GM19397 (cell line): ENCODE measurements around the gene DPYD.
"Not testable (repeated sequence)": the region's sequence is repeated elsewhere in the genome, so short reads cannot be mapped to it uniquely, and the experiment has no call there.

Source experiments
- ATAC-seq: cut with Tn5 transposase; IDR thresholded peaks from one replicate; pipeline ENCODE4 v1.9.1; 2021; ENCODE audit warnings: mild to moderate bottlenecking, moderate library complexity; ENCODE audit not compliant: unreplicated experiment

The DPYD gene

DNA sequence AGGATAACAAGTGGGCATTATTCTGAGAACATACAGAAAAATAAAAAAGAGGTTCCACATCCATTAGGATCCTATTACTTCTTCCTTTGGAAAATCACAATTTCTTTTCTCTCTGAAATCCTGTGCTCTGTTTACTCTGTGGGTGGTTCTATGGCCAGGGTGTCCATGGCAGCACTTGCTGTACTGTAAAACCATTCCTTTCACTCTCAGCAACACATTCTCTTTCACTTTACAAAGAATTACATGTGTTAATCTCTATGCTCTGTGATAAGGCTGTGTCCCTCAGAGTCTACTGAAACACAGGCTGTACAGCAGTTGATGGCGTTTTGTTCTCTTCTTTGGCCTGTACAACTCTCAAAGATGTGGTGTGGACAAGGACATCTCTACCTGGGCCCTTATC, 675.2 kb downstream of the DPYD start:
- ATAC-seq, result no peak

- ATAC-seq, result no peak
Observed at GRCh38 chr1:97245026-97245425, 675.8 kb downstream of the DPYD start.

DNA sequence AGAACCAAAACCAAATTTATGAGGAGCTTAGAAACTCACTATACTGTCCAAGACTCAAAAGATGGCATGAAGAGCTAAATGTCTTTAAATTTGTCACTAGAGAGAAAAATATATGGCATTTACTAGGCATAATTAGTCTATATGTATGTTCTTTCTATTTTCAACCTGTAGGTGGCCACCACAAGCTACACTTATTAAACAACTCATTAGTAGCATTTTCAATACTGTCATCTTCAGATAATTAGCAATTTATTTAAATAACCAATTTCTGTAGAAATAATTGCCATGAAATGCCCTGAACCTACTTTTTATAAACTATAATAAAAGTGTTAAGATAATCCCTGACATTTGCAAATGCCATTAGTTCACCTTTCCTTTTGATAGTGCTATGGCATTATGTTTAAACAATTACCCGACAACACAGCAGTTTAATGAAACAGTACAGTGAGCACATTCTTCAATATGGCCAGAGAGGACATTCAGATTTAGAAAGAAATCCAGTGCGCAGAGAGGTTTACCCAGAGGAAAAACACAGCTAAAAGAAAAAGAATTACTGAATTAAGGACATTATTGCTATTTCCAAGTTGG, 676.8 kb downstream of the DPYD start:
- ATAC-seq, result no peak

GRCh38 chr1:97238816-97239215, 682.0 kb downstream of the DPYD start:
- no peak for ATAC-seq

GRCh38 chr1:97231354-97231753, 689.5 kb downstream of the DPYD start:
- ATAC-seq, result not testable (repeated sequence)

GRCh38 chr1:97212671-97213070, 708.2 kb downstream of the DPYD start:
- no peak for ATAC-seq

DNA sequence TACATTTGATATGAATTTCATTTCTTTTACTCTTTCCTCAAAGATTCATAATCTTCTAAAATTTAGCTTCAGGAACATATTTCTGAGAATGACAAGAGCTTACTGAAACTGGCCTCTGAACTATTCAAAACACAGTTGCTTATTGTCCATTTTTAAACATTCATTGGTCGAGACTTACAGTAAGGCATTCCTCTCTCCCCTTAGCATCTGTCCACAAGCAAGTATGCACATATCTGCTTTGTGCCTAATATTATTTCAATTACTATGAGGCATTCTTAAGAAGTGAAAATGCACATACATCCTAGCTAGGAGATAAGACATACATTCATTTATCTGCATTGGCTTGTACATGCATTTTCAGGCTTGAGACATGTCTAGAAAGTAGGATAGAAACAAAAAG, 710.5 kb downstream of the DPYD start:
- no peak for ATAC-seq

- no peak for ATAC-seq
Observed at GRCh38 chr1:97209381-97209957, 711.4 kb downstream of the DPYD start.

GRCh38 chr1:97207868-97208267, 713.0 kb downstream of the DPYD start:
- ATAC-seq, result no peak

DNA sequence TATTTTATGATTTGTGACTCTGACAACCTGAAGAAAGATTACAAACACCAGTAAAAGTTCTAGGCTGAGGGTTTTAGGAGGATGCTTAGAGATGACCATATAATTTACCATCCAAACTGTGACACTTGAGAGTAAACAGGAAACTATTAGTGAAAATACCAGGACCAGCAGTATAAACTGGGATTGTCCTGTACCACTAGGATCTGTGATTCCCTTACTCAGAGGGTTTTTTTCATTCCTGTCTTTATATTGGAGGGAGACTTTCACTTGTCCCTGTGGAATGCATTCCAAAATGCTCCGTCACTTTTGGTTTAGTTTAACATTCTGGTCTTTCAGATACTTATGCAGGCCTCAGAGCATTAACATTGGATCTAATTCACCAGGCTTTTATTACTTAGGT, 716.4 kb downstream of the DPYD start:
- no peak for ATAC-seq

DNA sequence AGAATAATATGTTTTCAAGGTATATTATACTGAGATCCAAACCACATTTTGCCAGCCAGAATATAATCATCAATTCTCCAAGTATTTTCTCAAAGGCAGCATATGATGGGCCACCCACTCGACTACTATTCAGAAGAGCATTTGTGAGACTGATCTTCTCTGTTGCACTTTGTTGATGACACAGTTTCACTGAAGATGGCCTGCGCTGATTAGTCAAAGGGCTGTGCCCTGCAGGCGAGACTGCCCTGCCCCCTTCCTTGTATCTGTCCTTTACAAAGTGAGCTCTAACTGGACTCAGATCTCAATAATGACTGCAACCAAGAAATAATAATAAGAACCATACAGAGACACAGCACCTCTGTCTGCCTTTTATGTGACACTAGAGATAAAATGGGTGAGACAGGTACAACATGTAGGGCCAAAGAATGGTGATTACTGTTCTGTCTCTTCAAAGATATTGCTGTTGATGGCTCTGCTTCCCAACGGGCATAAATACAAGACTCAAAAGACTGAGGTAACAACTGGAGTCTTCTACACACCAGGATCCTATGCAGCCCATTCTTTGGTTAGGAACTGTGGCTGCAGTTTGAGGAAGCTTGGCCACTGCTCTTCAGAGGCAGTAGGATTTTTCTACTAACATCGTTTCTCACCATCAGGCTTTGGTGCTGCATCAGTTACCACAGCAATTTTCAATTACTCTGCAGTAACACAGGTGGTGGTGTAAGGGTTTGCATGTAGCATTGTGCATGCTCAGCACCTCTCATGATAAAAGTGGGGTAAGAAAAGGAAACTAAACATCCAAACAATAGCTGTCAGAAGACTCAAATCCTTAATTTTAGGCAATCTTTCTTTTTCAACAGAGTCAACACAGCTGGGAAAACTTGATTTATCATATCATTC, 718.1 kb downstream of the DPYD start:
- no peak for ATAC-seq

DNA sequence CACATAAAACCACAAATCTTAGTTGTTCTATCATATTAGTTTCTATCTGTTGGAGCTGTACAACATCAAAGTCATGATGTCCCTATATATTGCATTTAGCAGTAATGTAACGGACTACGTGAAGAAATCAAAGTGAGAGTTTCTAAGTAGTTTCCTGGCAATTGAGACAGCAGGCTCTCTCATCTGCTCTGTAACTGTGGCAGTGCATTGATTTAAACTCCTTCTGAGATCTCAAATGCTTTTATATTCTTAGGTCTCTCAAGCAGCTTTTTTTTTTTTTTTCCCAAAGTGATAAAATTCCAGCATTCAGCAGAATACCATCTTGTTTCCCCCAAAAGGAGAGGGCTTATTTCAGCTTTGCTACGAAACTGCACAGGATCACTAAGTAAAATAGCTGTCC, 719.2 kb downstream of the DPYD start:
- no peak for ATAC-seq

GRCh38 chr1:97200595-97200994, 720.2 kb downstream of the DPYD start:
- no peak for ATAC-seq

DNA sequence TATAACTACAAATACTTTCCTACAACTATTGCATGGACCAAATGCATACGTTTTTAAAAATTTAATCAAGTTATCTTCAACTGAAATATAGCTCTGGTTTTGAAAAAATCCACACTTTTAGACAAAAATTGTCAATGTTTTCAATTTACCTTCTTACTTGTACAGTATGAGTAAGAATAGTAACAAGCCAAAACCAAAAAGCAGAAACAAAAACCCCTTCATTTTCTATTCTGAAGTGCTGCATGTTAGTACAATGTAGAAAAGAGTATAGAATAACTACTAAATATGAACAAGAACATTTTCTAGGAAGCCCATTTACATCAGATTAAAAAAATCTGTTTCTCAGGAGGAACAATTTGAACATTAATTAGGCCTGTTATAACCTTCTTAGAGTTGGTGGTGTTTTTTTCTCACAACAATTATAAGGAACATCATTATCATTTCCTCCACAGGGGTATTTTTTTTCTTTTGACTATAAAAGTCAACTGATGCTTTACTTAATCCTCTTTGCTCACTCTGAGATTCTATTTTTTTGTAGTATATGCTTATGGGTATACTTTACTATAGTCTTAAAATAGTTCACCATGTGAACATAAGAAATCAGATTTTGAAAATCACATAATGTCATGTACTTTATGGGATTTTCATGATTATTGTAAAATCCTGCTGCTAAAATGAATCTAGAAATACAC, 723.9 kb downstream of the DPYD start:
- ATAC-seq, result no peak

DNA sequence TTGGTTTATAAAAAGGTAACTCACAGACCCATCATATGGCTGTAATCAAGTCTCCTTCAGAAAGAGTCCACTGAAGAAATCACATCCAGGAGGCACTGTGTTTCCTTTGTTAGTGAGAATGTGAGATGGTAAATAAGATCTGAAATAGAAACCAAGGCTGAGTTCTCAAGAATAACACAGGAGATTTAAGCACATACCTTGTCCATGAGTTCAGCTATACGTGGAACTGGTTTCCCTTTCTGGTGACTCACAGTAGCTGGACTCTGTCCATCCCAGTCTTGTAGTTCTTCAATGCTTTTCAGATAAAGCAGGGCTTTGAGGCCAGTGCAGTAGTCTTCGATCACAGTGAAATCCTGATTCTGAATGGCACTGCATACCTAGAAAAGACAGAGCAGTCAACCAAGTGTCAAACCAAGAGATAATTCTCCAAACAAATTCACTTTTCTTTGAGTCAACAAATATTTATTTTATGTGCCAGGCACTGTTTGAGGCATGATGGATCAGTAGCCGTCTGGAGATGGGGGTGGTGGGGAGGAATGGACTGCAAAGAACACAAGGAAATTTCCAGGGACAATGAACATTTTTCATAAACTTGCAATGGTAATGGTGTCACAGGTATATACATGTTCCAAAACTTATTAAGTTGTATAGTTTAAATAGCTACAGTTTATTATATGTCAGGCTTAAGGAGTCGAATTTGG, 727.8 kb downstream of the DPYD start:
- ATAC-seq, result no peak

DNA sequence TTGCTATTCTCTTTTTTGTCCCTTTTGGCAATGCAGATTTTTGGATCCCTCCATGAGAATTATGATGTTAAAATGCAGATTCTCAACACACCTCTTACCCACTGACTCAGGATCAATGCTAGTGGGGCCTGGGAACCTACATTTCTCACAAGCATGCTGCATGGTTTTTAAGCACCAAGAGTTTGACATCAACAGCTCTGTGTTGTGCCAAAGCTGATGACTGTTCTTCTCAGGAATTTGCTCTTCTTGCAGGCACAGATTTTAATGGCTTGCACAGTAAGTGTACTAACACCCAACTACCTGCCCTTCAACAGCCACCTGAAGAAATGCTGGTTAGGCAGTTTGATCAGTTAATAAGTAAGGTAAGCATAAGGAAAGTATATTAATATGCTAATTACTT, 730.5 kb downstream of the DPYD start:
- ATAC-seq, result no peak

DNA sequence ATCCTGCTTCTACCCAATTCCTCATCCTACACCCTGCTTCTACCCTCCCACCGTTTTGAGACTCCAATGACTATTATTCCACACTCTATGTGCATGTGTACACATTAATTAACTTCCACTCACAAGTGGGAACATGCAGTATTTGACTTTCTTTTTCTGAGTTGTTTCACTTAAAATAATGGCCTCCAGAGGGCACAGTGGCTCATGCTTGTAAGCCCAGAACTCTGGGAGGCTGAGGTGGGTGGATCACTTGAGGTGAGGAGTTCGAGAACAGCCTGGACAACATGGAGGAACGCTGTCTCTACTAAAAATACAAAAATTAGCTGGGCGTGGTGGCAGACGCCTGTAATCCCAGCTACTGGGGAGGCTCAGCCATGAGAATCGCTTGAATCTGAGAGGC, 734.5 kb downstream of the DPYD start:
- ATAC-seq, result no peak

DNA sequence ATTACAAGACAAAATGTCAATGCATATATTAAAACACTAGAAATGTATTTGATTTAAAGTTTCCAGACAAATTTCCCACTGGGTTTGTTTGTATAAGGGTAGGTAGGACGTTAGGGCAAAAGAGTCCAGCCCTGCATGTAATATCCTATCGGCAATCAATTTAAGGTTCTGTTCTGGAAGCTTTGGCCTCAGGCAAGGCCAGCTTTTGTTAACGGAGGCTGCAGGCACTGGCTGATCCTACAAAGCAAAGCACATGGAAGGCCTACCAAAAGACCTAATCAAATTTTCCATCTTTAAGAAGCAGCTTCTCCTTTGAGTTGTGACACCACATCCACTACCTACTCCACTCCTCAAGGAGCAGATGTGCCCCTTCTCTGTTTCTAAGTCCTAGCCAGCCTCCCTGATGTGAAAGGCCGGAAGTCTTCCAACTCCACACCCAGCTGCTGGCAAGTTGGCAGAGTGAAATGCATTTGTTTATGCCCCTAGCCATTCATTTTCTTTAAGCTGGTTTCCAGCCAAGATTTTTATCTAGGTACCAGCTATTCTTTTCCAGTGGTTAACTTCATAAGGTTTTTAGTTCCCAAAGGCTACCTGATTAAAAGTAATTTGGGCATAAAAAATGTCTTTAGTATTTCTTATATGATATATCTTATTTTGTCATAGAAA, 746.7 kb downstream of the DPYD start:
- no peak for ATAC-seq

- no peak for ATAC-seq
Observed at GRCh38 chr1:97170300-97170699, 750.5 kb downstream of the DPYD start.

- ATAC-seq, result no peak
Observed at GRCh38 chr1:97168056-97168455, 752.8 kb downstream of the DPYD start.
